GM19238 (cell line): ENCODE measurements around the gene COBL.

Experiments
- DNase-seq: peaks from one replicate; pipeline ENCODE4 v3.0.0; 2011; ENCODE audit warnings: low spot score; ENCODE audit not compliant: insufficient read length

The COBL gene

DNA sequence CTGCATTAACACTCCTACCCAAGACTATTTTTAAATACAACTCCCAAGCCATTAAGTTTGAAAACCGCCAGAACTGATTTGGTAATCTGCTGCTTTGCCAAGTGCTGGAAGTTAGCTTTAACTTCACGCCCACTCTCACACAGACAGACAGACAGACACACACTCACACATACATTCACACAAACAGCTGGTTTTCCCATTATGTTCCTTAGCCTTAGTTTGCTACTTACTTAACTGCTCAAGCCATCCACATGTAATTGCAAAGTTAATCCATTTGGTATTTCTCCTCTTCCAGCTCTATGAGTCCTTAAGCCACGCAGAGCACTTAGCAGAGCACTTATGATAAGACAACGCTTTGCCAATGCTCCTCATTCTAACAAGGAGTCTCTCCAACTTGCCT is 8.3 kb downstream of the COBL start:
- no peak for DNase-seq

DNA sequence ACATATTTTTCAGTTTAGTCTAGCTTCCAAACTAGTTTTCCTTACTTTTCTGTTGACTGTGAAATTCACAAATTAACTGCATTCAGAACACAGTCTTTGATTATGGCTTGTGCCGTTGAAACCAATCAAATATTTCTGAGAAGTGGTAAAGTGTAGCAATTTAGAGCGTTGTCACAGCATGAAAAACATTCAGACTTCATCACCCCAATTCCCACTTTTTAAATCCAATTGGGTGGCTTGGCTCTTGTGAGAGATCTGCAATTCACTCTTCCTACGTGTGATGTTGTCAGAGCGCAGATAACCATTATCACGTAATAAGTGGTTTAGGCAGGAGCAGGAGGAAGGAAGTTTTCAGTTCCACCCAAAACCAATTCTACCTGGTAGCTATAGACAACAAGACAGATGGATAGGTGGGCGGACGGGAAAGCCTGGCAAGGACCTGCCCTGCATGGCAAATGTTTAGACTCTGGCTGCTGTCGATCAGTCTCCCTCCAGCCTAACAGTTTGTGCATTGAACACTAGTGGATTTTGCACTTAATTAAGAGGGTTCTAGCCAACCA is 8.9 kb downstream of the COBL start:
- DNase-seq = no peak

DNA sequence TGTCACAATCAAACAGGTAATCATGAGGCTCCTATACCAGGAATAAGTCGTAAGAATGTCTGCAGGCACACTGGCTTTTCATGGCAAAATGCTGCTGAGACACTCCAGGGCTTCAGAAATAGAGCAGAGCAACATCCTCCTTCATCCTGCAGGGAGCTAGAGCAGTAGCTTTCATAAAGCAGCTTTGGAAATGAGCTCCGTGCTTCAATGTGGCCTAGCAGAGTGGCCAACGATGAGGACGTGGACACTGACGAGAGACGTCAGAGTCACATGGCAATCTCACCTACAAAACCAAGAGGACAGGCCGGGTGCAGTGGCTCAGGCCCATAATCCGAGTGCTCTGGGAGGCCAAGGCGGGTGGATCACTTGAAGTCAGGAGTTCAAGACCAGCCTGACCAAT is 9.8 kb downstream of the COBL start:
- no peak for DNase-seq

DNA sequence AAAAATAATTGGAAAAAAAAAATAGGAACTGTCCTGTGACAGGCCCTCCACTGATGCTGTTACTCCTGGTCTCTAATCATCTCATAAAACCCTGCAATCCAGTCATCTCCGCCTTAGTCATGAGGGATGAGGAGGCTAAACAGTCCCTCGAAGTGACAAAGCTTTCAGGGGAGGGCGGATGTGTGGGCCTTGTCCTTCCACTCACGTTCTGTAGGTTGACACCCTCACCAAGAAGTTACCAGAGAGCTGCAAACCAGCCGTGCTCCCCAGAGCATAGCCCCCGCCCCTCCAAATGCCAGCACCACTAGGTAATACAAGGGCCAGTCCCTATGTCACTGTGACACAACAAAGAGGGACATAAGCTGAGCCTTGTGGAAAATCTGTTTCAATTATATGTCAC is 11.9 kb downstream of the COBL start:
- no peak for DNase-seq

DNA sequence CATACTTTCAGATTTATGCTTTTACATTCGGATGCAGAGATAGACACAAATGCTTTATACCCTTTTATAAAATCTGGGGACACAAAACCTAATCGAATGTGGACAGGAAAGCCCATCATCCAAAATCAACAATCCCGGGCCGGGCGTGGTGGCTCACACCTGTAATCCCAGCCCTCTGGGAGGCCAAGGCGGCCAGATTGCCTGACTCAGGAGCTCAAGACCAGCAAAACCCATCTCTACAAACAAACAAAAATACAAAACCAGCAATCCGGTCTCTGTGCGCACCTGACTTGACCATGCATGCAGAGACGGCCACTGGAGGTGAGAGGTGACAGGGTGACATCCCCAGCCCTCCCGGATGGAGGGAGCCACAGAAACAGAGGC is 13.5 kb downstream of the COBL start:
- no peak for DNase-seq

DNA sequence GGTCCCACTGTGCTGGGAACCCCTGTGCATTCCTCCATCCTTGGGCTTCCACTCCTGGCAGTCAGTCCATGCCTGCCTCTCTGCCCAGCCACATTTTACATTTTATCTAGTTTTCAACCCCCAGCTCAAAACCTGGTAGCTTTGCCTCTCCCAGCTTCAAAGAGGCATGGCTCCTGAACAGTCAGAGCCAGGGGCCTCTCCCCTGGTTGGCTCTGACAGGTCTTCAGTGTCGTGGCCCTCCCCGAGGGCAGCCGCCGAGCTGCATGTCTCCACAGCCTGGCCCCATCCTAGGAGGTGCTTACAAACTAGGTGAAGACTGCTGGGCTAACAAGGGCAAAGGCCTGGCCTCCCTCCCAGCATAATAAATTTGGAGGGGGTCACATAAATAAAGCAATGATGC is 14.8 kb downstream of the COBL start:
- no peak for DNase-seq

DNA sequence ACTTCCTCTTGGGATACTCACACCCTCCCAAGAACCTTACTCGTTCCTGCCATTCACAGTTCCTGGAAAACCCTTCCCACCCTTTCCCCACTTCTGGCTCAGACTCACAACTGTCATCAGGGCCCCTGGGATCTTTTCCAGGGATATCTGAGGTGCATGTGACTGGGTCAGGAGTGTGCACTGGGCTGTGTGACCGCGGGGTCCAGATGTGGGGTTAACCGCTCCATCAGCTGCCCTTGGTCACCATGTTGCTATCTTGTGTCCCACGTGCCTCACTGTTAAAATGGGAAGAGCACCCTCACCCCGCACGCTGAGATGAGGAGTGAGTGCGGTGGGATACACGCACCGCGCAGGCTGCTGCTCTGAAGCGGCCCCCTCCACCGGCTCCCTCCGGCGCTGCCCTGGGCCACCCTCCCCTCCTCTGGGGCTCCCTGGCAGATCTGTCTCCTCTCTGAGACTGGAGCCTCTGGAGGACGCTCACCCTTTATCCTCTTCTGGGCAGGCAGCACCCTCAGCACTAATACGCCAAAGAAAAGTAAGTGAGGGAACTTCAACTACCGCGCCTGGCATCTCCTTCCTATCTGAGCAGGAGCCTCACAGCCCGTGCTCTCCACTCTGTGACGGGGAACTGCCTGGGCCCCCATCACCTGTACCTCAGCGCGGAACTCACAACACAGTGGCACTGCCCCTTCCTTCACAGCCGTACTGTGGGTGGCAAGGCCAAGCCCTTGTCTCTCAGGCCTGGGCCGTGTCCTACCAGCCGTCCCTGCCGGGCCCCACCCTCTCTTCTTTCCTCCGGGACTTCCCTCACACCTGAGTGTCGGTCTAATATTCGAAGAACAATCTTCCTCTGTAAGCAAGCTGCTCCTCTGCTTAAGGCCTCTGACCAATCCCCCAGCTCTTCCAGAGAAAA is 15.6 kb downstream of the COBL start:
- DNase-seq = no peak

DNA sequence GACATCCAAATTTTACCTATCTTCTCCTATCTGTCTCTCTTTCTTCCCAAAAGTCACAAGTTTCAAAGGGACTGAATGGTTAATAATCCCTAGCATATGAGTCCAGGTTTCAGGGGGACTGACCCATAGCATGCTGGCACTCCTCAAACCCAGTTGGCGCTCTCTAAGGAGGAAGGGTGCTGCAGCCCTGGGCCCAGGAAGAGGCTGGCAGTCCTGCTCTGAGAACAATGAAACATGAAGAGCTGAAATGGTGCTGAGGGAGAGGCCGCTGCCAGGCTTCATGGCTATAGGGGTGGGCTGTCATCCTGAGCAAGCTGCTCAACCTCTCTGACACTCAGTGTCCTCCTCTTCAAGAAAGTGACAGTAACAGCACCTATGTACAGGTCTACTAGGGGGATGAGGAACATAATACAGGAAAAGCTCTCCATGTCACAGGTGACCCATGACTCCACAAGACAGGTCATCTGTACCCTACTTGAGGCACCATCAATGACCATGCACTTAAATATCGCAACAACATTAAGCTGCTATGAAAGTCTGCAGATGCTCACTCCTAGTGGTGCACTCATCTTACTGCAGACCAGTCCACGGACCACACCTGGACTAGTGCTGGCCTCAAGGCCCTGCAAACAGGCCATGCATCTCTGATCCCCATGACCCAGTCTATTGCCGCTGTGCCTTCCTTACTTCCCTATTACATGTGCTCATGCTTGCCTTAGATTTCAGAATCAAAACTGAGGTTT is 17.0 kb downstream of the COBL start:
- no peak for DNase-seq

DNA sequence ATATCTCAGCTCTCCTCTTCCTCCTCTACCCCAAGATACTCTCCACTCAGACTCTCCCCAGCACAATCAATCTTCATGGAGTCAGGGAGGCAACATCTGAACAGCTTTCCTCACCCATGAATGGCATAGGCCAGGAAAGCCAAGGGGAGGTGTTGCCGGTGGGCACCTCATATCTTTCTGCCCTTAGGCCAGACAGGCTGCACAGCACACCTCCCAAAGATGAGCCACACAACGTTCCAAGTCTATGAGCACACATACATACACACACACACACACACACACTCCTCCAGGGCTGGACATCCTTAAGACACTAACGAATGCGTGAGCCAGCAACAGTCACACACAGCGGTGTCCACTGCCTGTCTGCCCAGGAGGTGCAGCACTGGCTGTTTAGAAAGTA is 17.7 kb downstream of the COBL start:
- no peak for DNase-seq

DNA sequence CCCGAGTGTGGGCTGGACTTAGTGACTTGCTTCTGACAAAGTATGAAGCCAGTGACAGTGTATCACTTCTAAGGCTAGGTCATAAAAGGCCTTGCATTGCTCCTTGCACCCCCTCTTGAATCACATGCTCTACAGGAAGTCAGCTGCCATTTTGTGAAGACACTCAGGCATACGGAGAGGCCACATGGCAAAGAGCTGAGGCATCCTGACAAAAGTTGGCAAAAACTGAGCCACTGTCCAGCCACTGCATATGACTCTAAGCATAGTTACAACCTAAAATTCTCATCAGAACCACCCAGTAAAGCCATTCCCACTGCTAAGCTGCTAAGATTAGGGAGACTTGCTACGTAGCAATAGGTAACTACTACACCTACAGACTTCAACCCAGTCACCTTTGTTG is 18.6 kb downstream of the COBL start:
- no peak for DNase-seq

DNA sequence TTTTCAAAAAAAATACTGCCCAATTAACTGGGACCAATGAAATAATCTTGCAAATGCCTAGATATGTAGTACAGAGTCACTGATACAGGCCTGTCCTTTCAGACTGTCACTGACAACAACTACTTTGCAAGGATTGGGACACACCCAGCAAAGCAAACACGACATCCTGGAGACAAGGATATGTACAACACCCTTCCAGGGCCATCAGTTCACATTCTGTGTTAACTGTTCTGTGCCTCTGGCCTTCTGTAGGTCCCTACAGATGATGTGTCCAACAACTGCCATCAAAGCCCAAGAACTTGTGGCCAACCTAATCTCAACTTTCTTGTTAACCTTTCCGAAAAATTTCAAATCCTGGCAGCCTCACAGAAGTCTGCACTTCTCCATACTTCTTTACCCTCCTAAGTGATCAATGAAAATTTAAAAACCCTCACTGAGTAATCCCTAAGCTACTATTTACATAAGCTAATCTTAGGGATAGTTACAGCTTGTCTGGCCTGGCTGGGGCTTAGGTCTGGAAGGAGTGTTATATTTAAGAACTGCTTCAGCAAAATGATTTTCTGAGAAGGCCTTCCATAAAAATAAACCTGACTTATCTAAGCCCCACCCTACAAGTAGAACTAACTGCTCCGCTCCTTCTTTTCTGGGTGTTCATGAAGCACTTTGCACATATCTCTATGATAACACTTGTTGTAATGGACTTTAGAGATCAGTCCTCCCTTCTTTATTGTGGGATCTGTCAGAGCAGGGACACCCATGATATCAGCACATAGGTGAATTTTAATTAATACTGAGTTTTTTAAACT is 21.0 kb downstream of the COBL start:
- no peak for DNase-seq

DNA sequence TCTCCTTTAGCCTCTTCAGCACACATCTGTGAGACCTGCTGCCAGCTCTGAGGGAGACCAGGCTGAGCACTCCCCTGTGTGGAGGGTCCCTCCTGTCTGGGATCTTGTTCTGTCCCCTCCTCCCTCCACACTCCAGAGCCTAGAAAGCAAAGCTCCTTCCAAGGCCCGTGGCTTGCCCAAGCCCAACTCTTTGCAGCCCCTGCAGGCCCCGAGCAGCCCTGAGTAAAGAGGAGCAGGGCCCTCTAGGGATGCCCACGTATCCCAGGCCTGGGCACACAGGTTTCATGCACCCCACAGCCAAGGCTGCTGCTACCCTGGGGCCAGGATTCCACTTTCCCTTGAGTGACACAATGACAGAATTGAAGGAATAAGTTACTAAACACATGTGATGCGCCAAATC is 24.0 kb downstream of the COBL start:
- DNase-seq = no peak

DNA sequence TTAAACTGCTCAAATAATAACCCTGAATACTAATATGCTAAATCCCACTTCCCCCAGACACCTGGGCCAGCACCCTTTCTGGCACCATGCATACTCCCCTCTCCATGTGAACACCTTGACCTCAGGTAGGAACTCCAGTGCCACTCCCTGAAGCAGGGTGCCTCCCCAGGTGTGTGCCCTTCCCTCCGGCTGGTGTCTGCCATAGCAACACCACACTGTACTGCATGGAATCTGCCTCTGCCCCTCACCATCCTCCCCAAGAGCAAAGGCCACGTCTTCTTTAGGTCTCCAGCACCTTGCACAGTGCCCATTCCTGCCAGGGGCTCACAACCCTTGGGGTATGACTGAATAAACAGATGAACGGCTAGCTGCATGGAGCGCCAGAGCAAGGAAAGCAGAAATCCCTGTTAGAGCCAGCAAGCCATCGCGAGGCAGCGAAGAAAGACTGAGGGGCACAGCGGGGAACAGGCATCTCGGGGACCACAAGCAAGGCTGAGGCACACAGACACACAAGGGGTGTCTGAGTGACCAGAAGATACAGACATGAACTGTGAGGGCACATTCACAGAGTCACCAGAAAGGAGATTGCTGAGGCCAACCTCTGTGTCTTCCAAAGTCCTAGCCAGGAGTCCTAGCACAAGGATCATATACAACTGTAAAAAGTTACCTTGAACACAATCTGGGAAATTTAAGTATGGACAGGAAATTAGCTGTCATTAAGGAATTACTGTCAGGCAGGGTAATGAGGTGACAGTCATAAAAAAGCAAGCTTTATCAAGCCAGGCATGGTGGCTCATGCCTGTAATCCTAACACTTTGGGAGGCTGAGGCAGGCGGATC is 25.7 kb downstream of the COBL start:
- DNase-seq = no peak

DNA sequence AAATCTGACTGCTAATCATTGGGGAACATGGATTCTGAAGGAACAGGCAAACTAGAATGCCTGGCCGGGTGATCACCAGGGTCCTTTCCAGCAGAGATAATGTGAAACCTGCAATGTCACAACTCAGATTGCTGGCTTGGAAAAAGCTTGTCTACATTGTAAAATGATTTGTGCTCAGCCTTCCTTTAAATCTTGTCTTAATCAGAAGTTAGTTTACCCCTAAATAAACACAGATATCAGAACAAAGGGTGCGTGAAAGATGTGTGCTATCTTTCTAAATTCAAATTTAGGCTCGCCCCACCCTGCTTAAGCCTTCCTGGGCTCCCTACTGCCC is 26.3 kb downstream of the COBL start:
- DNase-seq = no peak

DNA sequence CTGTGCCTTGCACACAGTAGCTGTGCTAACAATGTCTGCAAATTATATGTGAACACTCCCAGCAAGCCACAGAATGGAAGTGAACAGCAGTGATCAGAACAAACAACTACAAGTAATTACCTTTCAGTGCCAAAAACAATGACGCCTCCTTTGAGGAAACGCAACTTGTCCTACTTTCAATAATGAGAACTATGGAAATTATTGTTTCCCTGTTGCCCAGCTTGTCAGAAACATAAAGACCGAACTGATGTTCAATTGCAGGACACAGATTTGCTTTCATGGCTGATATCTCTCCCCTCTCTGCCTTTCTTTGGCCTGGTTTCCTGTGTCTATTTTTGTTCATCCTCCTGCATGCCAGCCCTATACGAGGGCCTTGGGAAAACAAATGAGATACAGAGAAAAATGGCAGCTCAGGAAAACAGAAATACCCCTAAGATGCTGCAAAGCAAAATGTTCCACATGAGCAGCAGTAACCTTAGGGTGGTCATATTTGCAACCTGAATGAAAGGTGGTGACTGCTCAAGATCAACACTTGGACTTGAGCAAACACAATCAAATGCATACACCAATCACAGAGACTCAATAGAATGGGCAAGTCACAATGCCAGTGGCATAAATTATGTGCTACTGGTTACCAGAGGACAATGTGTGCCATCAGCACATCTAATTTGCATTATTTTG is 26.8 kb downstream of the COBL start:
- DNase-seq = no peak

DNA sequence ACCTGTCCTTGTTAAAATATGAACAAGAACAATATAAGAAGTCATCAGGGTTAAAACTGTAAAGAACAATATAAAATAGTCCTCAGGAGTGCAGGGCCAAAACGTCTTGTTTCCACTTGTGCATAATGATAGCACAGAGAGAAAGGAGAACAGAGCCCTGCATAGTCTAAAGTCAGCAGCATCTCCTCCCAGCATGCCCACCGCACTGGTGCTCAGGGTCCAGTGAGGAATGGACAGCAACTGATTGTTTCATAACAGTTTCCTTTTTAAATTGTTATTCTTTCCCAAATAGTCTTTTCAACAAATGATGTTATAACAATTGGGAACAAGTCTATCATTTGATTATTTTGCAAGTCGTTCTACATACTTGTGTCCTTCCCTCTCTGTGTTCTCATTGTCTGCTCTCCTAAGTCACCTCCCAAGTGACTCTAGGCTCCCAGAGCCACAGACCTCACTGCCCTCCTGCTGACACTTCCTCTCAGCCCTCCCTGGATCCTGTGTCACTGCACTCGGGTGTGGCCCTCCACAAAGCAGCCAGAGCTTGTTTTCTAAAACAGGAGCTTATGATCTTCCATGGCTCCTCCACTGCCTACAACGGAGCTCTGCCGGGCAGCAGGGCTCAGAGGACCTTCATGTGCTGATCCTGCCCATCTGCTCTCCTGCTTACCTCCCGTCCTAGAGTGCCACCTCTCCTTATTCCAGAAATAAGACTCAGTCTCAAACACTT is 27.6 kb downstream of the COBL start:
- no peak for DNase-seq

DNA sequence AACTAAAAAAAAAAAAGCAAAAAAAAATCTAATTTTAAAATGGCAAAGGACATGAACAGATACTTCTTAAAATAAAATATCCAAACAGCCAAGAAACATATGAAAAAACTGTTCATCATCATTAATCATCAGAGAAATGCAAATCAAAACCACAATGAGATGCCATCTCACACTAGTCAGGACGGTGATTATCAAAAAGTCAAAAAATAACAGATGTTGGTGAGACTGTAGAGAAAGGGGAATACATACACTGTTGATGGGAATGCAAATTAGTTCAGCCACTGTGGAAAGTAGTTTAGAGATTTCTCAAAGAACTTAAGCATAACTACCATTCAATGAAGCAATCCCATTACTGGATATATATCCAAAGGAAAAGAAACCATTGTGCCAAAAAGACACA is 30.2 kb downstream of the COBL start:
- no peak for DNase-seq

DNA sequence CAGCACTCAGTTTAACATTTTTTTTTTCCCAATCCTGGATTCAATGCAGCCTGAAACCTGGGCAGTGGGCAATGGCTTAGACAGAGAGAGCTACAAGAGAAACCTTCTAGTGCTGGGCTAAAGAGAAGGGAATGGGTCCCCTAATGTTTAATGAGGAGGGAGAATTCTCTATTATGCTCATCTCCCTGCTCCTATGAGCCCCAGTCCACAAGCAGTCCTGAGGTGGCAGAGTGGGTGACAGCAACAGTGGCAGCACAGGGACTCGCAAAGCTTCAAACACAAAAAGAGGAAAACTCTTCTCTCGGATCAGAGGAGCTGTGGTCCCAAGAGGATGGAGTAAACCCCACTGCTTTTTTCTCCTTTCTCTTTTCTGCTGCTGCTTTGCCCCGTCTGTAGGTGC is 36.5 kb downstream of the COBL start:
- no peak for DNase-seq

DNA sequence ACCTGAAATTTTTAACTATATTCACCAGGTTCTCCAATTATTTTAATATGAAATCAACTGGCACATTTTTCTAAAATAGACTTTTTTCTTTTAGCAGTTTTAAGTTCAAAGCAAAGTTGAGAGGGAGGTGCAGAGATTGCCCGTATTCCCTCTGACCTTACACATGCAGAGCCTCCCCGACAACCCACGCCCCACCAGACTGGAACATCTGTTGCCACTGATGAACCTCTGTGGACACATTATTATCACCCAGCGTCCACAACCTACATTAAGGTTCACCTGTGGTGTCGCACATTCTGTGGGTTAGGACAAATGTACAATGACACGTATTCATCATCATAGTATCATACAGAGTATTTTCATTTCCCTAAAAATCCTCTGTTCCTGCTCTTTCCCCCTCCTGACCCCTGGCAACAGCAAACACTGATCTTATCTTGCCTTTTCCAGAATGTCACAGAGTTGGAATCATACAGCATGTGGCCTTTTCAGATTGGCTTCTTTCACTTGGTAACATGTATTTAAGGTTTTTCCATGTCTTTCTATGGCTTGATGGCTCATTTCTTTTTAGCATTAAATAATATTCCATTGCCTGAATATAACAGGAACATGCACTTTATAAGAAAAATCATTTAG is 37.1 kb downstream of the COBL start:
- no peak for DNase-seq
